GM12801 (cell line): ENCODE results near the gene PIK3C2G.

Source experiments
- TF ChIP-seq, protein P1 (sequence below): IDR thresholded peaks from one replicate; pipeline ENCODE4 v1.5.1; 2011; ENCODE audit warnings: control low read depth; ENCODE audit not compliant: insufficient read length; ENCODE audit errors: extremely low read depth

The PIK3C2G gene

DNA sequence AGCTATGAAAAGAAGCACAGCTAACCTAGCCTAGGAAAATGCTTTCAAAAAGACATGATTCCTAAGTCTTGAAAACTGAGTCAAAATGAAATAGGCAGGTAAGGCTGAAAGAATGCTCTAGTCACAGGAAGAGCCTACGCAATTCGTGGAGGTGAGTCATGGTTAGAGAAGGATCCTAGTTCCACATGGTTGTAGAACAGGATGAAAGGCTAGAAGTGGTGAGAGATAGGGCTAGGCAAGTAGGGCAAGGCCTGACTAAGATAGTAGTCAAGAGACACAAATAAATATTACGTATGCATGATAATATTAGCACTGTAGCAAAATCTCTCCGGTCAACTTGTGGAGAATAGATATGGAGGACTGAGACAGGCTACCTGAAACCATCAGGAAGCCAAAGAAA lies 429.3 kb downstream of the PIK3C2G start:
- TF ChIP-seq, protein P1, sequence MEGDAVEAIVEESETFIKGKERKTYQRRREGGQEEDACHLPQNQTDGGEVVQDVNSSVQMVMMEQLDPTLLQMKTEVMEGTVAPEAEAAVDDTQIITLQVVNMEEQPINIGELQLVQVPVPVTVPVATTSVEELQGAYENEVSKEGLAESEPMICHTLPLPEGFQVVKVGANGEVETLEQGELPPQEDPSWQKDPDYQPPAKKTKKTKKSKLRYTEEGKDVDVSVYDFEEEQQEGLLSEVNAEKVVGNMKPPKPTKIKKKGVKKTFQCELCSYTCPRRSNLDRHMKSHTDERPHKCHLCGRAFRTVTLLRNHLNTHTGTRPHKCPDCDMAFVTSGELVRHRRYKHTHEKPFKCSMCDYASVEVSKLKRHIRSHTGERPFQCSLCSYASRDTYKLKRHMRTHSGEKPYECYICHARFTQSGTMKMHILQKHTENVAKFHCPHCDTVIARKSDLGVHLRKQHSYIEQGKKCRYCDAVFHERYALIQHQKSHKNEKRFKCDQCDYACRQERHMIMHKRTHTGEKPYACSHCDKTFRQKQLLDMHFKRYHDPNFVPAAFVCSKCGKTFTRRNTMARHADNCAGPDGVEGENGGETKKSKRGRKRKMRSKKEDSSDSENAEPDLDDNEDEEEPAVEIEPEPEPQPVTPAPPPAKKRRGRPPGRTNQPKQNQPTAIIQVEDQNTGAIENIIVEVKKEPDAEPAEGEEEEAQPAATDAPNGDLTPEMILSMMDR, result no peak

DNA sequence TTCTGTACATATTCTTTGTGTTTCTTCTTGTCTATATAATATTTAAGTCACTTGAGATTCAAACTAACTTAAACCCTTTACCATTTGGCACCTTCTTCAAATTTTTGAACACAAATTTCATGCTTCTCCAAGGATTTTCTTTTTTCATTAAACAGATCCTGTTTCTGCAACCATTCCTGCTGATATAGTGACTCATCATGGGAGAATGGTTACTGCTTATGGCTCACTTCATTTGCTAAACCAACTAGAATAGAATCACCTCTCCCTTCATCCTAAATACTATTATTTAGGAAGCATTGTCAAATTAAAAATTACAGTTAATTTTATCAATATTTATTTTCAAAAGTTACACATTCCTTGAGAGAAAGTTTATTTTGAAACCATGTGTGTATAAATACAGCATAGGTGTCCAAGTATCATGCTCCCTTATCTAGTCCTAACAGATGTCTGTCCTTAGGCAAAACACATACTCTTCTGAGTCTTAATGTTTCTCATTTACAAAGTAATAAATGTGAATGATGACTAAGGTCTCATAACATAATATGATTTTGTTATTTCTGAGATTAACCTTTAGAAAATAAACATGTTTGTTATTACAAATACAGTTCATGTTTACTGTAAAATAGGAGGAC lies 435.8 kb downstream of the PIK3C2G start:
- TF ChIP-seq, protein P1, result no peak
